Hepatocyte (in vitro differentiated cells): ENCODE data around the gene HECTD4.

ENCODE experiments used
- CTCF ChIP-seq: fragments of 200-600 bp; sonication (generic); IDR thresholded peaks from 2 replicates; pipeline ENCODE4 v1.5.1; 2016; ENCODE audit warnings: antibody characterized with exemption, mild to moderate bottlenecking; ENCODE audit not compliant: poor library complexity
- EZH2phosphoT487 ChIP-seq: fragments of 200-600 bp; sonication (generic); IDR thresholded peaks from one replicate; pipeline ENCODE4 v1.6.1; 2018; ENCODE audit warnings: antibody characterized with exemption, mild to moderate bottlenecking, low read depth, moderate library complexity; ENCODE audit not compliant: unreplicated experiment, severe bottlenecking

- no peak for TF ChIP-seq CTCF
- no peak for TF ChIP-seq EZH2phosphoT487
These were observed 191.0 kb downstream of the HECTD4 start for GRCh38 chr12:112191201-112191600.
